H9 (cell line): ENCODE measurements around the gene LAMA3. TPM values are rescaled to one million over a fixed set of nuclear protein-coding genes. Genes with fewer than 3 reads are reported as not detected.

ENCODE experiments used
- DNase-seq: peaks from one replicate; pipeline ENCODE4 v3.0.0-alpha.2; 2017
- H2AFZ ChIP-seq: one replicate; pipeline ENCODE4 v1.6.1; 2013; ENCODE audit warnings: mild to moderate bottlenecking, low read length, control low read depth, moderate library complexity
- H2AK5ac ChIP-seq: 2 replicates; pipeline ENCODE4 v1.6.1; 2013; ENCODE audit warnings: low read length, control low read depth, mixed read lengths; ENCODE audit not compliant: insufficient read length
- H2BK120ac ChIP-seq: one replicate; pipeline ENCODE4 v1.6.1; 2013; ENCODE audit warnings: low read depth, mild to moderate bottlenecking, low read length, control low read depth, inconsistent platforms; ENCODE audit not compliant: poor library complexity, severe bottlenecking
- H2BK12ac ChIP-seq: 2 replicates; pipeline ENCODE4 v1.6.1; 2013; ENCODE audit warnings: low read length, control low read depth, mixed read lengths, low read depth; ENCODE audit not compliant: insufficient read length
- H2BK15ac ChIP-seq: 2 replicates; pipeline ENCODE4 v1.6.1; 2013; ENCODE audit warnings: low read depth, low read length, control low read depth
- H2BK20ac ChIP-seq: one replicate; pipeline ENCODE4 v1.6.1; 2013; ENCODE audit warnings: low read depth, mild to moderate bottlenecking, low read length, control low read depth, inconsistent platforms; ENCODE audit not compliant: poor library complexity, severe bottlenecking
- H2BK5ac ChIP-seq: 2 replicates; pipeline ENCODE4 v1.6.1; 2013; ENCODE audit warnings: low read length, control low read depth, mixed read lengths; ENCODE audit not compliant: insufficient read length
- H3K14ac ChIP-seq: 2 replicates; pipeline ENCODE4 v1.6.1; 2013; ENCODE audit warnings: low read length, control low read depth; ENCODE audit not compliant: insufficient read depth
- H3K18ac ChIP-seq: 2 replicates; pipeline ENCODE4 v1.6.1; 2013; ENCODE audit warnings: low read depth, mild to moderate bottlenecking, mixed read lengths, low read length, control low read depth; ENCODE audit not compliant: insufficient read length
- H3K23ac ChIP-seq: 2 replicates; pipeline ENCODE4 v1.6.1; 2013; ENCODE audit warnings: low read length, control low read depth, mixed read lengths, low read depth; ENCODE audit not compliant: insufficient read length
- H3K23me2 ChIP-seq: 2 replicates; pipeline ENCODE4 v1.6.1; 2013; ENCODE audit warnings: low read depth, mild to moderate bottlenecking, mixed read lengths, low read length, control low read depth; ENCODE audit not compliant: insufficient read length, poor library complexity, severe bottlenecking
- H3K27ac ChIP-seq: 2 replicates; pipeline ENCODE4 v1.5.1; 2013; ENCODE audit warnings: low read length, control low read depth, mixed read lengths, low read depth; ENCODE audit not compliant: insufficient read length
- H3K27me3 ChIP-seq: 2 replicates; pipeline ENCODE4 v1.6.1; 2013; ENCODE audit warnings: low read length, control low read depth, inconsistent platforms; ENCODE audit not compliant: insufficient read depth
- H3K4ac ChIP-seq: 2 replicates; pipeline ENCODE4 v1.6.1; 2013; ENCODE audit warnings: low read depth, mild to moderate bottlenecking, control low read depth, inconsistent platforms, low read length, moderate library complexity
- H3K4me1 ChIP-seq: 2 replicates; pipeline ENCODE4 v1.6.1; 2013; ENCODE audit warnings: low read length, control low read depth, inconsistent platforms; ENCODE audit not compliant: insufficient read depth
- H3K4me2 ChIP-seq: 2 replicates; pipeline ENCODE4 v1.6.1; 2013; ENCODE audit warnings: low read length, control low read depth, mixed read lengths; ENCODE audit not compliant: insufficient read length, insufficient read depth
- H3K56ac ChIP-seq: 2 replicates; pipeline ENCODE4 v1.6.1; 2013; ENCODE audit warnings: low read depth, mild to moderate bottlenecking, mixed read lengths, low read length, control low read depth; ENCODE audit not compliant: insufficient read length
- H3K79me1 ChIP-seq: 2 replicates; pipeline ENCODE4 v1.6.1; 2013; ENCODE audit warnings: low read depth, mild to moderate bottlenecking, moderate library complexity, low read length, control low read depth, inconsistent platforms; ENCODE audit not compliant: insufficient read depth, poor library complexity, severe bottlenecking
- H3K79me2 ChIP-seq: 2 replicates; pipeline ENCODE4 v1.6.1; 2013; ENCODE audit warnings: low read length, control low read depth, inconsistent platforms; ENCODE audit not compliant: insufficient read depth
- H3K9ac ChIP-seq: 2 replicates; pipeline ENCODE4 v1.6.1; 2013; ENCODE audit warnings: low read length, control low read depth, mixed read lengths; ENCODE audit not compliant: insufficient read length; ENCODE audit errors: extremely low read depth
- H3K9me3 ChIP-seq: one replicate; pipeline ENCODE4 v1.6.1; 2013; ENCODE audit warnings: low read depth, low read length, inconsistent platforms; ENCODE audit not compliant: control insufficient read depth
- H3T11ph ChIP-seq: one replicate; pipeline ENCODE4 v1.6.1; 2013; ENCODE audit warnings: mild to moderate bottlenecking, low read length, control low read depth, inconsistent platforms
- H4K20me1 ChIP-seq: one replicate; pipeline ENCODE4 v1.6.1; 2013; ENCODE audit not compliant: control insufficient read depth, insufficient read length, insufficient read depth
- H4K5ac ChIP-seq: 2 replicates; pipeline ENCODE4 v1.6.1; 2013; ENCODE audit warnings: low read depth, mild to moderate bottlenecking, mixed read lengths, low read length, control low read depth; ENCODE audit not compliant: insufficient read length
- H4K8ac ChIP-seq: replicated peaks from 2 replicates; pipeline ENCODE4 v1.6.1; 2013; ENCODE audit warnings: low read length, control low read depth, mixed read lengths, low read depth; ENCODE audit not compliant: insufficient read length
- H4K91ac ChIP-seq: 2 replicates; pipeline ENCODE4 v1.6.1; 2013; ENCODE audit warnings: low read depth, mild to moderate bottlenecking, moderate library complexity, mixed read lengths, low read length, control low read depth; ENCODE audit not compliant: insufficient read length
- H3K27ac Mint-ChIP-seq, 3 experiments: 2 replicates in 2 of 3; 3 replicates in 1 of 3; pipeline ENCODE4 v1.8.0; 2020 to 2021; ENCODE audit warnings: mixed read lengths in 3 of 3, mild to moderate bottlenecking in 1 of 3, moderate library complexity in 1 of 3
- H3K27me3 Mint-ChIP-seq: 2 replicates; pipeline ENCODE4 v1.8.0; 2021; ENCODE audit warnings: low read depth, mild to moderate bottlenecking, moderate library complexity, mixed read lengths
- H3K36me3 Mint-ChIP-seq, 3 experiments: 2 replicates in 2 of 3; 3 replicates in 1 of 3; pipeline ENCODE4 v1.8.0; 2020 to 2021; ENCODE audit warnings: low read depth in 3 of 3, mixed read lengths in 3 of 3; ENCODE audit not compliant: insufficient read depth in 1 of 3
- H3K4me1 Mint-ChIP-seq, 2 experiments: 2 replicates each; pipeline ENCODE4 v1.8.0; 2020; ENCODE audit warnings: mixed read lengths in 2 of 2
- H3K4me3 Mint-ChIP-seq, 2 experiments: 2 replicates in 1 of 2; 3 replicates in 1 of 2; pipeline ENCODE4 v1.8.0; 2020 to 2021; ENCODE audit warnings: mild to moderate bottlenecking in 2 of 2, mixed read lengths in 2 of 2, moderate library complexity in 1 of 2
- H3K9me3 Mint-ChIP-seq, 2 experiments: 2 replicates in 1 of 2; 3 replicates in 1 of 2; pipeline ENCODE4 v1.8.0; 2020; ENCODE audit warnings: mild to moderate bottlenecking in 2 of 2, mixed read lengths in 2 of 2, moderate library complexity in 1 of 2
- WGBS: extraction: QIAGEN DNeasy Blood & Tissue Kit; methylation state at CpG from one replicate; pipeline ENCODE4 v1.1.7; 2013; ENCODE audit warnings: missing lambda C conversion rate, low lambda C conversion rate, mixed read lengths; ENCODE audit not compliant: insufficient read length; ENCODE audit errors: extremely low coverage; 5-methylcytosine and 5-hydroxymethylcytosine counted together
- total RNA-seq: library from RNA; stranded (reverse); gene quantifications from 2 replicates; pipeline ENCODE4 v1.2.1, GENCODE V29; 2021
- TF ChIP-seq, protein P1 (sequence below): fragments of 200-600 bp; sonication (generic); conservative IDR thresholded peaks from 3 replicates; pipeline ENCODE4 v1.8.0; 2021; ENCODE audit warnings: antibody characterized with exemption, mild to moderate bottlenecking

The LAMA3 gene
- total RNA-seq, 1 experiment from 2014 or later: 0.33 TPM

DNA sequence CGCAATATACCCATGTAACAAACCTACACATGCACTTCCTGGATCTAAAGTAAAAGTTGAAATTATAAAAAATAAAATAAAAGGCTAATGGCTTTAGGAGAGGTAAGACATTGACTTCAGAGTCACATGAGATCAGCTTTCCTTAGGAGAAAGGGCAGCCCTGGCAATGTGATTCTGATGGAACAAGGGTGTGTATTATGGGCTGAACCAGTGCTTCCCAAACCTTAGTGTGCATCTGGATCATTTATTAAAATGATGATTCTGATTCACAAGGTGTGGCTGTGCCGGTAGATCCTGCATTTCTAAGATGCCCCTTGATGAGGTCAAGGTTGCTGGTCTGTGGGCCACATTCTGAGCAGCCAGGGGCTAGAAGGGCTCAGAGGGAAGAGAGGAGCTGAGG, 42.6 kb downstream of the LAMA3 start:
- H3K9me3 Mint-ChIP-seq: no peaks in the 10 kb centered on the region
- H3K27me3 Mint-ChIP-seq: no peaks in the 10 kb centered on the region; the same call in 1 of the 2 replicates
- no peak overlapping the region for H3K56ac ChIP-seq
- no peaks in the 10 kb centered on the region for H3K79me2 ChIP-seq
- no peak overlapping the region for H3K27ac ChIP-seq
- H3K18ac ChIP-seq: no peak overlapping the region
- H3K27me3 ChIP-seq: no peaks in the 10 kb centered on the region
- H2AK5ac ChIP-seq: no peak overlapping the region
- no peaks in the 10 kb centered on the region for H3K79me1 ChIP-seq
- H2BK15ac ChIP-seq: no peak overlapping the region
- H3T11ph ChIP-seq: no peak overlapping the region
- no peak overlapping the region for H2BK20ac ChIP-seq
- H2BK5ac ChIP-seq: no peak overlapping the region
- no peaks in the 10 kb centered on the region for H3K9me3 ChIP-seq
- H3K23ac ChIP-seq: no peak overlapping the region
- H3K4me2 ChIP-seq: no peak overlapping the region
- H4K8ac ChIP-seq: no peak overlapping the region
- H3K9ac ChIP-seq: no peak overlapping the region
- no peak overlapping the region for H2BK12ac ChIP-seq
- H3K36me3 Mint-ChIP-seq: no peaks in the 10 kb centered on the region
- H3K4me3 Mint-ChIP-seq: no peak overlapping the region
- no CpG with 5 or more reads among the region's 2 CpGs for WGBS
- peaks cover 5 to 7% of the 10 kb centered on the region in 2 experiments; a peak in 3 of 4 replicates for H3K4me1 Mint-ChIP-seq
- H3K14ac ChIP-seq: no peak overlapping the region
- no peak overlapping the region for H2BK120ac ChIP-seq
- TF ChIP-seq, protein P1, sequence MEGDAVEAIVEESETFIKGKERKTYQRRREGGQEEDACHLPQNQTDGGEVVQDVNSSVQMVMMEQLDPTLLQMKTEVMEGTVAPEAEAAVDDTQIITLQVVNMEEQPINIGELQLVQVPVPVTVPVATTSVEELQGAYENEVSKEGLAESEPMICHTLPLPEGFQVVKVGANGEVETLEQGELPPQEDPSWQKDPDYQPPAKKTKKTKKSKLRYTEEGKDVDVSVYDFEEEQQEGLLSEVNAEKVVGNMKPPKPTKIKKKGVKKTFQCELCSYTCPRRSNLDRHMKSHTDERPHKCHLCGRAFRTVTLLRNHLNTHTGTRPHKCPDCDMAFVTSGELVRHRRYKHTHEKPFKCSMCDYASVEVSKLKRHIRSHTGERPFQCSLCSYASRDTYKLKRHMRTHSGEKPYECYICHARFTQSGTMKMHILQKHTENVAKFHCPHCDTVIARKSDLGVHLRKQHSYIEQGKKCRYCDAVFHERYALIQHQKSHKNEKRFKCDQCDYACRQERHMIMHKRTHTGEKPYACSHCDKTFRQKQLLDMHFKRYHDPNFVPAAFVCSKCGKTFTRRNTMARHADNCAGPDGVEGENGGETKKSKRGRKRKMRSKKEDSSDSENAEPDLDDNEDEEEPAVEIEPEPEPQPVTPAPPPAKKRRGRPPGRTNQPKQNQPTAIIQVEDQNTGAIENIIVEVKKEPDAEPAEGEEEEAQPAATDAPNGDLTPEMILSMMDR: no peak
- H4K91ac ChIP-seq: no peak overlapping the region
- no peaks in the 10 kb centered on the region for H4K20me1 ChIP-seq
- no peak overlapping the region for H4K5ac ChIP-seq
- DNase-seq: no peak
- no peak overlapping the region for H2AFZ ChIP-seq
- H3K27ac Mint-ChIP-seq: no peak overlapping the region
- no peak overlapping the region for H3K4ac ChIP-seq
- H3K23me2 ChIP-seq: no peaks in the 10 kb centered on the region
- no peaks in the 10 kb centered on the region for H3K4me1 ChIP-seq
